C4-2B (cell line): ENCODE measurements around the gene AMBP.

Experiments used
- ZFX ChIP-seq: fragments of 450-650 bp; IDR thresholded peaks from 2 replicates; pipeline ENCODE4 v1.6.1; 2017
- TF ChIP-seq, protein P1 (sequence below): fragments of 450-650 bp; conservative IDR thresholded peaks from 2 replicates; pipeline ENCODE4 v1.5.1; 2017; ENCODE audit warnings: mild to moderate bottlenecking

DNA sequence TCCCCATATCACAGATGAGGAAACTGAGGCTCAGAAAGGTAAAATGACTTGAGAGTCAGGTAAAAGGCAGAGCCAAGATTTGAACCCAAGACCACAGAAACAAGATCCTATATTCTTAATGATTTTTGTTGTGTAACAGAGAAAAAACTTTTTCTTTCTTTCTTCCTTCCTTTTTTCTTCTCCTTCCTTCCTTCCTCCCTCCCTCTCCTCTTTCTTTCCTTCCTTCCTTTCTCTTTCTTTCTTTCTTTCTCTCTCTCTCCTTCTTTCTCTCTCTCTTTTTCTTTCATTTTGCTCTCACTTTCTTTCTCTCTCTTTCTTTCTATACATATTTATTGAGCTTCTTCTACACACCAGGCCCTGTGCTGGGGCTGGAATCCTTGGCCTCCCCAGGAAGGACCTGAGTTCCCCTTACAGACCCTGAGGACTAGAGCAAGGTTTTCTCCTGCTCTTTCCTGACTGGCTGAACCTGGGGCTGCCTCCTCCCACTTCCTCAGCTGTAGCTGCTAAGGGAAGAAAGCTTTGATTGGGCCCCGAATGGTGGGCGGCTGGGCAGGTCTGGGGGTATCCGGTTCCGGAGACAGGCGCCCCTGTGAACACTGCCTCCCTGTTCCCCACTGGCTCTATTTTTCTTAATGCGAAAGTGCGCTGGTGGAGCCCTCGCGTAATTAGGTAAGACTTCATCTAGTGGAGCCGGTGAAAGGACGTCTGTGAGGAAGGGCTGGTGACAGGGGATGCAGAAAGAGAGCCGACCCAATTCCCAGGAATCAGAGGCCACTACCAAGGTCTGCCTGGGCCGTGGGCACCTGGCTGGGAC is 48.4 kb upstream of the AMBP start:
- TF ChIP-seq, protein P1, sequence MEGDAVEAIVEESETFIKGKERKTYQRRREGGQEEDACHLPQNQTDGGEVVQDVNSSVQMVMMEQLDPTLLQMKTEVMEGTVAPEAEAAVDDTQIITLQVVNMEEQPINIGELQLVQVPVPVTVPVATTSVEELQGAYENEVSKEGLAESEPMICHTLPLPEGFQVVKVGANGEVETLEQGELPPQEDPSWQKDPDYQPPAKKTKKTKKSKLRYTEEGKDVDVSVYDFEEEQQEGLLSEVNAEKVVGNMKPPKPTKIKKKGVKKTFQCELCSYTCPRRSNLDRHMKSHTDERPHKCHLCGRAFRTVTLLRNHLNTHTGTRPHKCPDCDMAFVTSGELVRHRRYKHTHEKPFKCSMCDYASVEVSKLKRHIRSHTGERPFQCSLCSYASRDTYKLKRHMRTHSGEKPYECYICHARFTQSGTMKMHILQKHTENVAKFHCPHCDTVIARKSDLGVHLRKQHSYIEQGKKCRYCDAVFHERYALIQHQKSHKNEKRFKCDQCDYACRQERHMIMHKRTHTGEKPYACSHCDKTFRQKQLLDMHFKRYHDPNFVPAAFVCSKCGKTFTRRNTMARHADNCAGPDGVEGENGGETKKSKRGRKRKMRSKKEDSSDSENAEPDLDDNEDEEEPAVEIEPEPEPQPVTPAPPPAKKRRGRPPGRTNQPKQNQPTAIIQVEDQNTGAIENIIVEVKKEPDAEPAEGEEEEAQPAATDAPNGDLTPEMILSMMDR, result no peak
- no peak for TF ChIP-seq ZFX
